ENCODE measurements around the gene SSTR3.

SSTR3 gene

DNA sequence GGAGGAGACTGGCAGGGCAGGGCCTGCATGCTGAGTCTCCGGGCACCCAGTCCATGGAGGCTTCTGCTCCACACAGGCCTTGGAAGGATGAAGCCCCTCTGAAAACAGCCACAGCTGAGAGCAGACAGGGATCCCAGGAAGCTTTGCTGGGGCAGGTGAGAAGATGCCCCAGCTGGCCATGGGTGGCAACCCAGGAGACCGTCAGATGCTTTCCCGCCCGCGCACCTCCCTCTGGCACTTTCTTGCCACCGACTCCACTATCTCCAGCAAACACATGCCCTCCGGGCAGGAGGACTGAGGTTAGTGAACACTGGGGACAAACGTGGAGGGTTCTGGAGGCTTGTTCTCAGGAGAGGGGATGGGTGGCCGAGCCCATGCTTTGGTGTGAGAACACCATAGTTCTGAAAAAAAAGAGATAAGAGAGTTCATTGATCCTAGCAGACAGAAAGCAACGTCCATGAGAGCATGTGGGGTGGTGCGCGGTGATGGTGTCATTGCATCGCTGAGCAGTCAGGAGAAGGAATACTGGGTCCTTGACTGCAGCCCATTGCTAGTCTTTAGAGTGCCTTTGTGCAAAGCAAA is 26.5 kb downstream of the SSTR3 start:
- no peak overlapping the region for H3K9ac ChIP-seq
- H3K27me3 ChIP-seq (ENCODE audit: control insufficient read depth, insufficient read depth, low read length): no peaks in the 10 kb centered on the region
- H3K36me3 ChIP-seq (ENCODE audit: control insufficient read depth, insufficient read depth, low read length): no peaks in the 10 kb centered on the region
- no peak overlapping the region for H3K4me2 ChIP-seq (ENCODE audit: low read length)
- H3K27ac ChIP-seq: no peak overlapping the region
- TF ChIP-seq, protein P1, sequence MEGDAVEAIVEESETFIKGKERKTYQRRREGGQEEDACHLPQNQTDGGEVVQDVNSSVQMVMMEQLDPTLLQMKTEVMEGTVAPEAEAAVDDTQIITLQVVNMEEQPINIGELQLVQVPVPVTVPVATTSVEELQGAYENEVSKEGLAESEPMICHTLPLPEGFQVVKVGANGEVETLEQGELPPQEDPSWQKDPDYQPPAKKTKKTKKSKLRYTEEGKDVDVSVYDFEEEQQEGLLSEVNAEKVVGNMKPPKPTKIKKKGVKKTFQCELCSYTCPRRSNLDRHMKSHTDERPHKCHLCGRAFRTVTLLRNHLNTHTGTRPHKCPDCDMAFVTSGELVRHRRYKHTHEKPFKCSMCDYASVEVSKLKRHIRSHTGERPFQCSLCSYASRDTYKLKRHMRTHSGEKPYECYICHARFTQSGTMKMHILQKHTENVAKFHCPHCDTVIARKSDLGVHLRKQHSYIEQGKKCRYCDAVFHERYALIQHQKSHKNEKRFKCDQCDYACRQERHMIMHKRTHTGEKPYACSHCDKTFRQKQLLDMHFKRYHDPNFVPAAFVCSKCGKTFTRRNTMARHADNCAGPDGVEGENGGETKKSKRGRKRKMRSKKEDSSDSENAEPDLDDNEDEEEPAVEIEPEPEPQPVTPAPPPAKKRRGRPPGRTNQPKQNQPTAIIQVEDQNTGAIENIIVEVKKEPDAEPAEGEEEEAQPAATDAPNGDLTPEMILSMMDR (IDR thresholded peaks at IDR 0.05): no peak
- H3K4me1 ChIP-seq: peaks cover 29% of the 10 kb centered on the region
- no peak overlapping the region for H2AFZ ChIP-seq
- no peaks in the 10 kb centered on the region for H3K9me3 ChIP-seq (ENCODE audit: control insufficient read depth, low read length)
- no peaks in the 10 kb centered on the region for H3K79me2 ChIP-seq
- no peak overlapping the region for H3K4me3 ChIP-seq (ENCODE audit: low read depth, low read length)

DNA sequence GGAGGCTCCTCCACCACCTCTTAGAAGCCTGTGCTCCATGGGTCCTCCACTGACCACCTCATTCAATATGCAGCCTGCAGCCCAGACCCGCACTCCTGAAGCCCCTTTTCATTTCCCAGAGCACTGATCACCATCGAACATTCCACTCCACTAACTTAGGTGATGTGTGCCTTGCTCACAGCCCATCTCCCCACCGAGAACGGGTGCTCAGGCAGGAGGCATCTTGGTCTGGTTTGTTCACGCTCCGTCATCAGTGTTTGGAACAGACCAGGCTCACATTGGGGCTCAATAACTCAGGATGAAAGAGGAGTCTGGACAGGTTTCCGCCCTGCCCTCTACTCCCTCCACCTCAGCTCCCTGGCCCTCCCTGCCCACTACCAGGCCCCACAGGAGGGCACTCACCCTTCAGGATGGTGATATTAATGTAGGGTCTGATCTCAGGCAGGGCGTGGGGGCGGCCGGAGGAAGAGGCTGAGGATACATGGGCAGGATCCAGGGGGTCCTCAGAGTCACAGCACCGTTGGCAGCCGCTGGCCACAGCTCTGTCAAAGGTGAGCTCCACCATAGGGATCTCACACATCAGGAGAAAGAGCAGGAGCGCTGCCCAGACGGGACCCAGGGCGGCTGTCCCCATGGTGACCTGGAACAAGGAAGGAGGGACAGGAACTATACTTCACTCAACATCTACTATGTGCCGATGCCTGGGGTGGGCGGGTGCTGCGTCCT is 27.3 kb downstream of the SSTR3 start:
- TF ChIP-seq, protein P1 (IDR thresholded peaks at IDR 0.05): no peak
- peaks cover 27% of the 10 kb centered on the region for H3K4me1 ChIP-seq
- H3K4me2 ChIP-seq (ENCODE audit: low read length): no peak overlapping the region
- H3K36me3 ChIP-seq (ENCODE audit: control insufficient read depth, insufficient read depth, low read length): no peaks in the 10 kb centered on the region
- no peaks in the 10 kb centered on the region for H3K79me2 ChIP-seq
- no peak overlapping the region for H3K27ac ChIP-seq
- no peak overlapping the region for H3K9ac ChIP-seq
- no peak overlapping the region for H2AFZ ChIP-seq
- H3K27me3 ChIP-seq (ENCODE audit: control insufficient read depth, insufficient read depth, low read length): no peaks in the 10 kb centered on the region
- H3K4me3 ChIP-seq (ENCODE audit: low read depth, low read length): no peak overlapping the region
- H3K9me3 ChIP-seq (ENCODE audit: control insufficient read depth, low read length): no peaks in the 10 kb centered on the region

DNA sequence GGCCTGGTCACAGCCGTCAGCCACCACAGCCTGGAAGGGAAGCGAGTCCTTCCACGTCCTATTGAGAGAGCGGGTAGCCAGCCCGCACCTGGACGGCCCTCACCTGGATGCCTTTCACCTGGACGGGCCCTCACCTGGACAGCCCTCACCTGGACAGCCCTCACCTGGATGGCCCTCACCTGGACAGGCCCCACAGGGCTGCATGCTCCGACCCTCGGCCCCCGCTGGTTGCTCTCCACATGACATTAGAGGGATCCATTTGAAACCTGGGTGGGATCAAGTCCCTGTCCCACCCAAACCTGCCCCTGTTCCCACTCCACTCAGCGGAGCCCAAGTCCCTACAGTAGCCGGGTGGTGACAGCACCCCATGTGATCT is 27.9 kb downstream of the SSTR3 start:
- Histone ChIP-seq H3K4me1 (peaks cover 22% of the 10 kb centered on the region), H2AFZ (no peak overlapping the region), H3K79me2 (no peaks in the 10 kb centered on the region), H3K36me3 (ENCODE audit: control insufficient read depth, insufficient read depth, low read length) (no peaks in the 10 kb centered on the region), H3K27me3 (ENCODE audit: control insufficient read depth, insufficient read depth, low read length) (no peaks in the 10 kb centered on the region), H3K4me2 (ENCODE audit: low read length) (no peak overlapping the region), H3K4me3 (ENCODE audit: low read depth, low read length) (no peak overlapping the region), H3K27ac (no peak overlapping the region), H3K9ac (no peak overlapping the region), H3K9me3 (ENCODE audit: control insufficient read depth, low read length) (no peaks in the 10 kb centered on the region)
- TF ChIP-seq, protein P1 (IDR thresholded peaks at IDR 0.05): no peak

DNA sequence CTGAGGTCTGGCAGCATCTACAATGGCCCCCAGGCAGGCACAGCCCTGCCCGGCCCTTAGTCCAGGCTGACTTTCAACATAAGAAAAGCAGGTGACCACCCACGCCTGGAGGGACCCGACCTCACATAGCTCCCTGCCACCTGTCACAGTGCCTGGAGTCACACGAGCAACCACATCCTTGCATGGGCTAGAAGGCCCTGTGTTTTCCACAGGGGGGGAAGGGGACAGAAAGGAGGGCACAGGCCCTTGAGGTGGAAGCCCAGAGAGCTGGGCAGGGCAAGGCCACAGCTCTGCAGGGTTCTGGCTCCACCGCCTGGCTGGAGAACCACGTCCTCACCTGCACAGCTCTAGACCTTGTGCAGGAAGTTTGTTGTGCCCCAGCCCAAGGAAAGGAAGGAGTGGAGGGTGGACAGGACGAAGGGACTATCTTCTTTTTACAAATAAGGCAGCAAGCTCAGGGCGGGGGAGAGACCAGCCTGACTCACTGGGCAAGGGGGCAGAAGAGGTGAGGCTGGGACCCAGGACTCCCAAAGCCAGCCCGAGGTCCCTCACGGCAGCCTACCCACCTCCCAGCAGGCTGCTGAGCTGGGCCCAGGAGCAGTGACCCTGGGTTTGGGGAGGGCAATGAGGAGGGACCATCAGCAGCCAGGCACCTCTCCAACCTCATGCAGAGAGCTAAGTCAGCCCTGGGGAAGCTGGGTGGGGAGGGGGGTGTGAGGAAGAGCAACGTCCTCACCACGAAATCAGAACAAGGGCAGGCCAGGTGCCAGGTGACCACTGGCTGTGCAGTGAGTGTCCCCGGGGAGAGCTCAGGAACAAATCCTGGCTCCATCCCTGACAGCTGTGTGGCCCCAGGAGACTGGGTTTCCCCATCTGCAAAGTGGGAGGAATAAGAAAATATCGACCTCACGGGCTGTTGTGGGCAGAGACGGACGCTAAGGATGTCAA is 28.6 kb downstream of the SSTR3 start:
- Histone ChIP-seq H3K4me1 (peaks cover 22% of the 10 kb centered on the region), H2AFZ (no peak overlapping the region), H3K4me2 (ENCODE audit: low read length) (no peak overlapping the region), H3K79me2 (no peaks in the 10 kb centered on the region), H3K4me3 (ENCODE audit: low read depth, low read length) (no peak overlapping the region), H3K27me3 (ENCODE audit: control insufficient read depth, insufficient read depth, low read length) (no peaks in the 10 kb centered on the region), H3K27ac (no peak overlapping the region), H3K9me3 (ENCODE audit: control insufficient read depth, low read length) (no peaks in the 10 kb centered on the region), H3K36me3 (ENCODE audit: control insufficient read depth, insufficient read depth, low read length) (no peaks in the 10 kb centered on the region), H3K9ac (no peak overlapping the region)
- TF ChIP-seq, protein P1 (IDR thresholded peaks at IDR 0.05): no peak
